A673 (cell line): ENCODE data around the gene RMDN3. TPM values are rescaled to one million over a fixed set of nuclear protein-coding genes. Genes with fewer than 3 reads are reported as not detected.

ENCODE experiments used
- BruUV-seq: library from RNA; stranded (reverse); fragments of 400-500 nt; replicated peaks from 2 replicates; lab custom pipeline; 2021; lab: Mats Ljungman, UMichigan
- CTCF ChIA-PET: fragments of 300-600 bp; sonication (Branson Sonifier 250); formaldehyde crosslinking; loops from one replicate; lab custom pipeline; 2022; ENCODE audit warnings: antibody characterized with exemption; lab: Charles Lee
- POLR2A ChIA-PET: fragments of 300-600 bp; sonication (Branson Sonifier 250); formaldehyde crosslinking; loops from one replicate; lab custom pipeline; 2022; ENCODE audit warnings: antibody characterized with exemption; ENCODE audit not compliant: low non-redundant PET; lab: Charles Lee
- DNase-seq: peaks from one replicate; pipeline ENCODE4 v3.0.0-alpha.2; 2015; ENCODE audit warnings: low spot score
- H3K27ac ChIP-seq: fragments of 200-600 bp; sonication (generic); 2 replicates; pipeline ENCODE4 v1.5.1; 2016; ENCODE audit warnings: mixed run types, low read depth, mild to moderate bottlenecking, mixed read lengths, antibody characterized with exemption, low read length; ENCODE audit not compliant: poor library complexity, severe bottlenecking
- H3K27me3 ChIP-seq: fragments of 200-600 bp; sonication (generic); replicated peaks from 2 replicates; pipeline ENCODE4 v1.6.1; 2017; ENCODE audit warnings: mixed run types, low read depth, mild to moderate bottlenecking, mixed read lengths, antibody characterized with exemption, low read length; ENCODE audit not compliant: insufficient read depth, poor library complexity
- H3K36me3 ChIP-seq: fragments of 200-600 bp; sonication (generic); 2 replicates; pipeline ENCODE4 v1.6.1; 2016; ENCODE audit warnings: mixed run types, mild to moderate bottlenecking, mixed read lengths, antibody characterized with exemption, low read length; ENCODE audit not compliant: insufficient read depth, poor library complexity, severe bottlenecking
- H3K4me1 ChIP-seq: fragments of 200-600 bp; sonication (generic); 2 replicates; pipeline ENCODE4 v1.6.1; 2017; ENCODE audit warnings: mixed run types, mild to moderate bottlenecking, mixed read lengths, antibody characterized with exemption, low read length; ENCODE audit not compliant: insufficient read depth, poor library complexity, severe bottlenecking
- H3K4me3 ChIP-seq: fragments of 200-600 bp; sonication (generic); 2 replicates; pipeline ENCODE4 v1.5.1; 2016; ENCODE audit warnings: low read depth, mixed run types, mild to moderate bottlenecking, mixed read lengths, low read length; ENCODE audit not compliant: poor library complexity, severe bottlenecking
- H3K9me3 ChIP-seq: fragments of 200-600 bp; sonication (generic); 2 replicates; pipeline ENCODE4 v1.6.1; 2016; ENCODE audit warnings: mixed run types, low read depth, mild to moderate bottlenecking, mixed read lengths, antibody characterized with exemption, low read length; ENCODE audit not compliant: poor library complexity, severe bottlenecking
- EZH2 ChIP-seq: fragments of 200-600 bp; sonication (generic); IDR thresholded peaks from 2 replicates; pipeline ENCODE4 v1.6.1; 2017; ENCODE audit warnings: borderline replicate concordance, low read depth, mild to moderate bottlenecking, mixed read lengths, antibody characterized with exemption, low read length; ENCODE audit not compliant: poor library complexity, severe bottlenecking
- intact Hi-C: fragments of 100-400 bp; cut with micrococcal nuclease; formaldehyde crosslinking; loops from one replicate; pipeline ENCODE4 v1.10.0; 2022; ENCODE audit not compliant: unreplicated experiment
- total RNA-seq: library from RNA; stranded (reverse); gene quantifications from 2 replicates; pipeline ENCODE4 v1.2.3, GENCODE V29; 2021
- TF ChIP-seq, protein P1 (sequence below): fragments of 300-800, 200-600 bp; sonication (generic); conservative IDR thresholded peaks from 2 replicates; pipeline ENCODE4 v1.5.1; 2017; ENCODE audit warnings: low read depth, mild to moderate bottlenecking, antibody characterized with exemption, low read length, moderate library complexity, mixed read lengths

The RMDN3 gene
- total RNA-seq, 1 experiment from 2014 or later, result 50.8 TPM

DNA sequence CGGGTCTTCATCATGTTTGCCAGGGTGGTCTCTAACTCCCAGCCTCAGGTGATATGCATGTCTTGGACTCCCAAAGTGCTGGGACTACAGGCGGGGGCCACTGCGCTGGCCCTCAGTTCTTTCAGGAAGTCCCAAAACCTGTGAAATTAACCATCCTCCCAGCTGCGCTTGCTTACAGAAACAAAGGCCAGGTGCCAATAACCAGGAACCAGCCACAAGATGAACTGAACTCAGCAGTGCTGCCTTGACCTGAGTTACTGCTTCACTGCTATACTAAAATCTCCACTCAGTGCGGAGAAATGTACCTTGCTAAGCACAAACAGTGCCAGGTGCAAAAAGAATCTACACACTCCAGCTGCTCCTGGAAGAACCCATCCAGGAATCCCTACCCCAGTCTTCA, 4.9 kb upstream of the RMDN3 start:
- no peaks in the 10 kb centered on the region for H3K27me3 ChIP-seq
- no peak for TF ChIP-seq EZH2
- TF ChIP-seq, protein P1, sequence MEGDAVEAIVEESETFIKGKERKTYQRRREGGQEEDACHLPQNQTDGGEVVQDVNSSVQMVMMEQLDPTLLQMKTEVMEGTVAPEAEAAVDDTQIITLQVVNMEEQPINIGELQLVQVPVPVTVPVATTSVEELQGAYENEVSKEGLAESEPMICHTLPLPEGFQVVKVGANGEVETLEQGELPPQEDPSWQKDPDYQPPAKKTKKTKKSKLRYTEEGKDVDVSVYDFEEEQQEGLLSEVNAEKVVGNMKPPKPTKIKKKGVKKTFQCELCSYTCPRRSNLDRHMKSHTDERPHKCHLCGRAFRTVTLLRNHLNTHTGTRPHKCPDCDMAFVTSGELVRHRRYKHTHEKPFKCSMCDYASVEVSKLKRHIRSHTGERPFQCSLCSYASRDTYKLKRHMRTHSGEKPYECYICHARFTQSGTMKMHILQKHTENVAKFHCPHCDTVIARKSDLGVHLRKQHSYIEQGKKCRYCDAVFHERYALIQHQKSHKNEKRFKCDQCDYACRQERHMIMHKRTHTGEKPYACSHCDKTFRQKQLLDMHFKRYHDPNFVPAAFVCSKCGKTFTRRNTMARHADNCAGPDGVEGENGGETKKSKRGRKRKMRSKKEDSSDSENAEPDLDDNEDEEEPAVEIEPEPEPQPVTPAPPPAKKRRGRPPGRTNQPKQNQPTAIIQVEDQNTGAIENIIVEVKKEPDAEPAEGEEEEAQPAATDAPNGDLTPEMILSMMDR, result no peak
- DNase-seq, result no peak
- H3K36me3 ChIP-seq, result no peaks in the 10 kb centered on the region
- H3K27ac ChIP-seq, result no peak overlapping the region
- H3K9me3 ChIP-seq, result no peaks in the 10 kb centered on the region
- no TSS peak for BruUV-seq
- ChIA-PET POLR2A (no interaction called here), CTCF (no interaction called here)
- no peak overlapping the region for H3K4me3 ChIP-seq
- intact Hi-C loops, result no loop called here
- peaks cover 30% of the 10 kb centered on the region for H3K4me1 ChIP-seq

- DNase-seq, result peak; percentile 79
- intact Hi-C loops, result no loop called here
- ChIA-PET POLR2A (no interaction called here), CTCF (interaction anchor here (0.5 kb wide), 1 partner anchor 92 kb away, joined by 3 read pairs; no protein-coding TSS in a partner anchor)
- Histone ChIP-seq H3K36me3 (peaks cover 7% of the 10 kb centered on the region), H3K4me1 (peaks cover 23% of the 10 kb centered on the region), H3K4me3 (no peak overlapping the region), H3K9me3 (no peaks in the 10 kb centered on the region), H3K27me3 (no peaks in the 10 kb centered on the region), H3K27ac (no peak overlapping the region)
- TF ChIP-seq, protein P1, result no peak
- no peak for TF ChIP-seq EZH2
- BruUV-seq, result no TSS peak
Measured at GRCh38 chr15:40756938-40757337, 1.9 kb upstream of the RMDN3 start.

DNA sequence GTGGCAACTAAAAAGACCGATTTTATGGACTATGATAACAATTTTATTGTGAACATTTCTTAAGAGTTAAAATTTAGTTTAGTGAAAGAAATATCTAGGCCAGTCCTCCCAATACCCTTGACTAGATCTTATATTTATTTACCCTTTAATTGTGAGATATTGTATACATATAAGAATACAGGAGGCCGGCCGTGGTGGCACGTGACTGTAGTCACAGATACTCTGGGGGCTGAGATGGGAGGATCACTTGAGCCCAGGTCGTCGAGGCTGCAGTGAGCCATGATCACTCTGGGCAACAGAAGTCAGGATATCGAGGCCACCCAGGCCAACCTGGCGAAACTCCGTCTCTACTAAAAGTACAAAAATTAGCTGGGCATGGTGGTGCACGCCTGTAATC, 756 bp upstream of the RMDN3 start:
- TF ChIP-seq EZH2, result no peak
- TF ChIP-seq, protein P1, result no peak
- peak; percentile 14 for DNase-seq
- intact Hi-C loops, result no loop called here
- POLR2A ChIA-PET, result interaction anchor here (0.7 kb wide), 1 partner anchor 9 kb away, joined by 3 read pairs; no protein-coding TSS in a partner anchor
- peak overlapping the region; percentile 95 for H3K27ac ChIP-seq
- peaks cover 16% of the 10 kb centered on the region for H3K36me3 ChIP-seq
- CTCF ChIA-PET, result interaction anchor here (0.6 kb wide), 1 partner anchor 102 kb away, joined by 5 read pairs; no protein-coding TSS in a partner anchor
- peaks cover 23% of the 10 kb centered on the region for H3K4me1 ChIP-seq
- peak overlapping the region; percentile 99 for H3K4me3 ChIP-seq
- H3K27me3 ChIP-seq, result no peaks in the 10 kb centered on the region
- no peaks in the 10 kb centered on the region for H3K9me3 ChIP-seq
- no TSS peak for BruUV-seq
